ENCODE results near the gene YPEL1. TPM values are rescaled to one million over a fixed set of nuclear protein-coding genes. Genes with fewer than 3 reads are reported as not detected.
"Not testable (repeated sequence)": the region's sequence is repeated elsewhere in the genome, so short reads cannot be mapped to it uniquely, and the experiment has no call there.

YPEL1 gene
- total and polyA plus RNA-seq, 2 donors (not counting 1 experiment from before 2014, with no cell fraction given) = 0.36 to 2.3 TPM

DNA sequence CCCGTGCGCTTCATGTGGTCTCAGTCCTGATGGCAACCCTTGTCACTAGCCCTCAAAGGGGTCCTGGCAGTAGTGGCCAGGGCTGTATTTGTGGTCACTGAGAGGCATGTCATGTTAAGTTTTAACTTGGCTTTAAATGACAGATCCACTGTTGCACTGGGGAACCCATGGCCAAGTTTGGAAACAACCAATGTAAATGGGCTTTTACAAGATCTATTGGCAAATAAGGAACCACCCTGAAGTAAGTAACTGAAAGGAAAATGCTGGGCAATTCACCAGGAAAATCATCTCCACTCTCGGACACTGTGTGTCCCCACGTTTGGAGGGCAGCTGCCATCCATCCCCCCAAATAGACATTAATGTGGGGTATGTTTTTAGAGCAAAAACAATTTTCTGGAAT is 8.4 kb downstream of the YPEL1 start:
- H3K4me1 ChIP-seq (ENCODE audit: control insufficient read depth, extremely low read depth, insufficient read depth, low read length) = no peaks in the 10 kb centered on the region
- no peak overlapping the region for H3K4me2 ChIP-seq (ENCODE audit: extremely low read depth, insufficient read depth, low read length)
- H3K9ac ChIP-seq (ENCODE audit: insufficient read depth, low read length) = no peak overlapping the region
- no peak overlapping the region for H2AFZ ChIP-seq (ENCODE audit: low read length)
- no peaks in the 10 kb centered on the region for H3K9me3 ChIP-seq (ENCODE audit: control insufficient read depth, insufficient read depth, low read depth, low read length)
- no peaks in the 10 kb centered on the region for H3K27me3 ChIP-seq (ENCODE audit: control insufficient read depth, insufficient read depth, low read length)
- no peak for DNase-seq (ENCODE audit: low read depth in 2 of 2)
- no peaks in the 10 kb centered on the region for H3K36me3 ChIP-seq (ENCODE audit: control insufficient read depth, insufficient read depth, low read length)
- no peaks in the 10 kb centered on the region for H3K79me2 ChIP-seq (ENCODE audit: control insufficient read depth, insufficient read depth, low read length)
- no peak overlapping the region for H3K4me3 ChIP-seq (replicated peaks in 1 of 4; ENCODE audit: control extremely low read depth in 1 of 4, insufficient read depth in 1 of 4, low read depth in 3 of 4, low read length in 4 of 4)
- H3K27ac ChIP-seq (ENCODE audit: insufficient read depth, low read length) = no peak overlapping the region
- TF ChIP-seq CTCF (conservative IDR thresholded peaks at IDR 0.05 in 1 of 2, IDR thresholded peaks at IDR 0.05 in 1 of 2; ENCODE audit: low read depth in 1 of 2, low read length in 2 of 2) (no peak), EZH2 (IDR thresholded peaks at IDR 0.05; ENCODE audit: low read length, missing control alignments) (no peak)
- no peaks in the 10 kb centered on the region for H4K20me1 ChIP-seq (ENCODE audit: control insufficient read depth, extremely low read depth, insufficient read depth, low read length)

GRCh38 chr22:21726650-21727049 is 8.9 kb downstream of the YPEL1 start:
- Histone ChIP-seq H3K9ac (ENCODE audit: insufficient read depth, low read length) (no peak overlapping the region), H3K9me3 (ENCODE audit: control insufficient read depth, insufficient read depth, low read depth, low read length) (no peaks in the 10 kb centered on the region), H3K4me3 (replicated peaks in 1 of 4; ENCODE audit: control extremely low read depth in 1 of 4, insufficient read depth in 1 of 4, low read depth in 3 of 4, low read length in 4 of 4) (no peak overlapping the region)

DNA sequence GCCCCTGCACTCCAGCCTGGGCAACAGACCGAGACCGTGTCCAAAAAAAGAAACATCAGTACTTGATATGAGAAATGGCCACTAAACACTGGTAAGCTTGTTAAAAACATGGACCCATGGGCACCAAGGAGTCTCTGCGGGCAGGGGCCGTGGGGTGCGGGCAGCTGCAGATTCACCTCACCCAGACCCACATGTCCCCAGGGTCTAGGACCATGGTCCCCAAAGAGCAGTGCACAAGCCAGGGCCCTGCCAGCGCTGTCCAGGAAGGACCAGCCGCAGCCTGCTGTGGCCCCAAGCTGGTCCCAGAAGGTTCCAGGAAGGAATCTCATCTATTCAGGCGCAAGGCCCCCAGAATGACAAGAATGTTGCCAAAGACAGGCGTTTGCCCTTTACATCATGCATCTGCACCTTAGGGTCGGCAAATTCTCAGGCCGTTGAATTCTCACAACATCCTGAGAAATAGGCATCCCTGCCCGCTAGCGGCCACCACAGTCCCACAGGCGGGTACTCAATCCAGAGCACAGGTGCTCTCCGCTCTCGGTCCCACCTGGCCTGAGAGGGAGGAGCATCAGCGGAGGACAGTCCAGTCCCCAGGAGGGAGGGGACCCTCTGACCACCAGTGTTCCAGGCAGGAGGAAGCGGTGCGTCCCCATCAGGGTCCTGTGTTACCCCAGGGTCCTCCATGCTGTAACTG is 9.5 kb downstream of the YPEL1 start:
- TF ChIP-seq EZH2 (IDR thresholded peaks at IDR 0.05; ENCODE audit: low read length, missing control alignments) (no peak), CTCF (conservative IDR thresholded peaks at IDR 0.05 in 1 of 2, IDR thresholded peaks at IDR 0.05 in 1 of 2; ENCODE audit: low read depth in 1 of 2, low read length in 2 of 2) (no peak)
- H4K20me1 ChIP-seq (ENCODE audit: control insufficient read depth, extremely low read depth, insufficient read depth, low read length) = no peaks in the 10 kb centered on the region
- H3K9me3 ChIP-seq (ENCODE audit: control insufficient read depth, insufficient read depth, low read depth, low read length) = no peaks in the 10 kb centered on the region
- no peak overlapping the region for H3K27ac ChIP-seq (ENCODE audit: insufficient read depth, low read length)
- no peak for DNase-seq (ENCODE audit: low read depth in 2 of 2)
- H3K27me3 ChIP-seq (ENCODE audit: control insufficient read depth, insufficient read depth, low read length) = no peaks in the 10 kb centered on the region
- no peak overlapping the region for H2AFZ ChIP-seq (ENCODE audit: low read length)
- H3K9ac ChIP-seq (ENCODE audit: insufficient read depth, low read length) = no peak overlapping the region
- H3K4me1 ChIP-seq (ENCODE audit: control insufficient read depth, extremely low read depth, insufficient read depth, low read length) = no peaks in the 10 kb centered on the region
- H3K4me3 ChIP-seq (replicated peaks in 1 of 4; ENCODE audit: control extremely low read depth in 1 of 4, insufficient read depth in 1 of 4, low read depth in 3 of 4, low read length in 4 of 4) = no peak overlapping the region
- no peaks in the 10 kb centered on the region for H3K79me2 ChIP-seq (ENCODE audit: control insufficient read depth, insufficient read depth, low read length)
- no peaks in the 10 kb centered on the region for H3K36me3 ChIP-seq (ENCODE audit: control insufficient read depth, insufficient read depth, low read length)
- H3K4me2 ChIP-seq (ENCODE audit: extremely low read depth, insufficient read depth, low read length) = no peak overlapping the region

More at GRCh38 chr22:21726650-21727049, 8.9 kb downstream of the YPEL1 start:
- H3K4me2 ChIP-seq (ENCODE audit: extremely low read depth, insufficient read depth, low read length) = no peak overlapping the region
- no peaks in the 10 kb centered on the region for H4K20me1 ChIP-seq (ENCODE audit: control insufficient read depth, extremely low read depth, insufficient read depth, low read length)
- no peak for DNase-seq (ENCODE audit: low read depth in 2 of 2)
- H3K27me3 ChIP-seq (ENCODE audit: control insufficient read depth, insufficient read depth, low read length) = no peaks in the 10 kb centered on the region
- no peak overlapping the region for H2AFZ ChIP-seq (ENCODE audit: low read length)
- TF ChIP-seq EZH2 (IDR thresholded peaks at IDR 0.05; ENCODE audit: low read length, missing control alignments) = no peak
- no peak for TF ChIP-seq CTCF (conservative IDR thresholded peaks at IDR 0.05 in 1 of 2, IDR thresholded peaks at IDR 0.05 in 1 of 2; ENCODE audit: low read depth in 1 of 2, low read length in 2 of 2)
- no peaks in the 10 kb centered on the region for H3K4me1 ChIP-seq (ENCODE audit: control insufficient read depth, extremely low read depth, insufficient read depth, low read length)
- H3K27ac ChIP-seq (ENCODE audit: insufficient read depth, low read length) = no peak overlapping the region
- no peaks in the 10 kb centered on the region for H3K79me2 ChIP-seq (ENCODE audit: control insufficient read depth, insufficient read depth, low read length)
- no peaks in the 10 kb centered on the region for H3K36me3 ChIP-seq (ENCODE audit: control insufficient read depth, insufficient read depth, low read length)

- not testable (repeated sequence) for H3K36me3 ChIP-seq (ENCODE audit: control insufficient read depth, insufficient read depth, low read length); H3K4me1 ChIP-seq (ENCODE audit: control insufficient read depth, extremely low read depth, insufficient read depth, low read length); H3K27me3 ChIP-seq (ENCODE audit: control insufficient read depth, insufficient read depth, low read length); DNase-seq (ENCODE audit: low read depth in 2 of 2); H3K79me2 ChIP-seq (ENCODE audit: control insufficient read depth, insufficient read depth, low read length); H3K9me3 ChIP-seq (ENCODE audit: control insufficient read depth, insufficient read depth, low read depth, low read length); H3K27ac ChIP-seq (ENCODE audit: insufficient read depth, low read length); H2AFZ ChIP-seq (ENCODE audit: low read length); H3K4me3 ChIP-seq (replicated peaks in 1 of 4; ENCODE audit: control extremely low read depth in 1 of 4, insufficient read depth in 1 of 4, low read depth in 3 of 4, low read length in 4 of 4); H3K9ac ChIP-seq (ENCODE audit: insufficient read depth, low read length); H4K20me1 ChIP-seq (ENCODE audit: control insufficient read depth, extremely low read depth, insufficient read depth, low read length); H3K4me2 ChIP-seq (ENCODE audit: extremely low read depth, insufficient read depth, low read length)
These were observed 11.1 kb downstream of the YPEL1 start for GRCh38 chr22:21724496-21724895.

Data from fibroblast of lung (primary cell).